ENCODE results near the gene PYGO1.

Gene PYGO1

GRCh38 chr15:55628369-55628730, 40.2 kb upstream of the PYGO1 start:
- H3K27ac Mint-ChIP-seq, result no peak overlapping the region
- no peak for TF ChIP-seq CTCF (IDR thresholded peaks at IDR 0.05; ENCODE audit: unreplicated experiment in 3 of 3)
- no peaks in the 10 kb centered on the region for H3K9me3 Mint-ChIP-seq
- peaks cover 54% of the 10 kb centered on the region for H3K36me3 Mint-ChIP-seq (ENCODE audit: low read depth)
- H3K27me3 Mint-ChIP-seq (ENCODE audit: low read depth), result no peaks in the 10 kb centered on the region
- no peak overlapping the region for H3K4me3 Mint-ChIP-seq
- H3K4me1 Mint-ChIP-seq, result no peaks in the 10 kb centered on the region

GRCh38 chr15:55627730-55628368, 39.7 kb upstream of the PYGO1 start:
- H3K27me3 Mint-ChIP-seq (ENCODE audit: low read depth), result no peaks in the 10 kb centered on the region
- no peaks in the 10 kb centered on the region for H3K9me3 Mint-ChIP-seq
- H3K36me3 Mint-ChIP-seq (ENCODE audit: low read depth), result peaks cover 53% of the 10 kb centered on the region
- H3K4me3 Mint-ChIP-seq, result no peak overlapping the region
- no peak overlapping the region for H3K27ac Mint-ChIP-seq
- TF ChIP-seq CTCF (IDR thresholded peaks at IDR 0.05; ENCODE audit: unreplicated experiment in 3 of 3), result no peak
- H3K4me1 Mint-ChIP-seq, result no peaks in the 10 kb centered on the region

GRCh38 chr15:55619783-55620182, 31.6 kb upstream of the PYGO1 start:
- H3K4me1 Mint-ChIP-seq, result no peaks in the 10 kb centered on the region
- H3K9me3 Mint-ChIP-seq, result no peaks in the 10 kb centered on the region

GRCh38 chr15:55618387-55618786, 30.2 kb upstream of the PYGO1 start:
- Mint-ChIP-seq H3K27me3 (ENCODE audit: low read depth) (no peaks in the 10 kb centered on the region), H3K36me3 (ENCODE audit: low read depth) (peaks cover 42% of the 10 kb centered on the region), H3K9me3 (no peaks in the 10 kb centered on the region), H3K4me1 (no peaks in the 10 kb centered on the region), H3K27ac (no peak overlapping the region), H3K4me3 (no peak overlapping the region)
- TF ChIP-seq CTCF (IDR thresholded peaks at IDR 0.05; ENCODE audit: unreplicated experiment in 3 of 3), result no peak

More at GRCh38 chr15:55619783-55620182, 31.6 kb upstream of the PYGO1 start:
- no peak for TF ChIP-seq CTCF (IDR thresholded peaks at IDR 0.05; ENCODE audit: unreplicated experiment in 3 of 3)
- H3K27ac Mint-ChIP-seq, result no peak overlapping the region
- peaks cover 41% of the 10 kb centered on the region for H3K36me3 Mint-ChIP-seq (ENCODE audit: low read depth)
- no peak overlapping the region for H3K4me3 Mint-ChIP-seq
- H3K27me3 Mint-ChIP-seq (ENCODE audit: low read depth), result no peaks in the 10 kb centered on the region

- Mint-ChIP-seq H3K4me1 (no peaks in the 10 kb centered on the region), H3K27ac (no peak overlapping the region), H3K27me3 (ENCODE audit: low read depth) (no peaks in the 10 kb centered on the region), H3K9me3 (peaks cover 3% of the 10 kb centered on the region), H3K36me3 (ENCODE audit: low read depth) (peaks cover 62% of the 10 kb centered on the region), H3K4me3 (no peak overlapping the region)
- TF ChIP-seq CTCF (IDR thresholded peaks at IDR 0.05; ENCODE audit: unreplicated experiment in 3 of 3), result no peak
Measured at GRCh38 chr15:55615445-55615844, 27.3 kb upstream of the PYGO1 start.

- Mint-ChIP-seq H3K9me3 (peaks cover 7% of the 10 kb centered on the region), H3K4me3 (no peak overlapping the region), H3K27me3 (ENCODE audit: low read depth) (no peaks in the 10 kb centered on the region), H3K27ac (no peak overlapping the region), H3K4me1 (no peaks in the 10 kb centered on the region), H3K36me3 (ENCODE audit: low read depth) (peaks cover 62% of the 10 kb centered on the region)
- TF ChIP-seq CTCF (IDR thresholded peaks at IDR 0.05; ENCODE audit: unreplicated experiment in 3 of 3), result no peak
Measured at GRCh38 chr15:55613727-55614126, 25.6 kb upstream of the PYGO1 start.

All from nephron (organoid).